ENCODE results near the gene STAM.

DNA sequence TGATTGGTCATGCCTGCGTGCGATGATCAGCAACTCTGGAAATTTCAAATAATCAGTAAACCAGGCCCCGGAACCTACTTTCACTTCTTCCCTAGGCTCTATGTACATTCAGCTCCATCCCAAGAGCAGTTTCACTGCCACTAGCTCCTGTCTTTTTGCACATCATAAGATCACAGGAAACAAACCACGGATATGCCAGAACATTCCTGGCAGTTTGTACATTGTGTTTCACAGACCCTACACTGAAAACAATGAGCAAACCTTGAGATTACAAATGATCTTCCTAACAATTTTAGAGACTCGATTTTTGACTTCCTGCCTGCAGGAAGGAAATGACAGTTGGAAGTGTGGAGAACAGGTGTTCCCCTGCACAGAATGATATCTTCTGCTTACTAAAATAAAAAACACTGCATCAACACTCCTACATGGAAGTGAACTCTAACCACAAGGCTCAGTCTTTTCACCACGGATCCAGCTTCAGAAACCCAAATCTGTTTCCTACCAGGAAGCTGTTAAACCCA lies 100.5 kb downstream of the STAM start:
- TF ChIP-seq TAF1 (IDR thresholded peaks at IDR 0.05; ENCODE audit: borderline replicate concordance, low read depth, low read length) (no peak), POLR2A (IDR thresholded peaks at IDR 0.05; ENCODE audit: low read depth, low read length) (no peak)
